Measurements from ENCODE around the gene GNG7. TPM values are rescaled to one million over a fixed set of nuclear protein-coding genes. Genes with fewer than 3 reads are reported as not detected.
A peak's percentile ranks its signal among the peaks of the same experiment; 100 is the strongest.
"Not testable (repeated sequence)": the region's sequence is repeated elsewhere in the genome, so short reads cannot be mapped to it uniquely, and the experiment has no call there.

The GNG7 gene
- total RNA-seq, 1 experiment from 2014 or later: 7.7 TPM

- no peak overlapping the region for H3K4ac ChIP-seq (ENCODE audit: low read depth, low read length)
- H4K8ac ChIP-seq (replicated peaks; ENCODE audit: insufficient read length, low read depth, low read length): no peak overlapping the region
- no peak overlapping the region for H3T11ph ChIP-seq (ENCODE audit: low read length)
- Mint-ChIP-seq H3K4me3 (no peak overlapping the region), H3K9me3 (peaks cover 0 to 2% of the 10 kb centered on the region in 2 experiments; a peak in 3 of 5 replicates), H3K27ac (no peak overlapping the region; a peak in 1 of 7 replicates), H3K36me3 (ENCODE audit: insufficient read depth in 1 of 3, low read depth in 3 of 3) (peaks cover 0 to 2% (median 0%) of the 10 kb centered on the region in 3 experiments; a peak in 2 of 7 replicates), H3K27me3 (ENCODE audit: low read depth) (no peaks in the 10 kb centered on the region; the same call in none of the 2 replicates), H3K4me1 (peaks cover 6% of the 10 kb centered on the region in 2 experiments)
- no peak overlapping the region for H2BK120ac ChIP-seq (ENCODE audit: low read depth, low read length, poor library complexity, severe bottlenecking)
- no peak overlapping the region for H2BK15ac ChIP-seq (ENCODE audit: low read depth, low read length)
- no peaks in the 10 kb centered on the region for H3K4me1 ChIP-seq (ENCODE audit: insufficient read depth, low read length)
- H3K9me3 ChIP-seq (ENCODE audit: control insufficient read depth, low read depth, low read length): no peaks in the 10 kb centered on the region
- H2AK5ac ChIP-seq (ENCODE audit: insufficient read length, low read length): no peak overlapping the region
- H2AFZ ChIP-seq (ENCODE audit: low read length): no peak overlapping the region
- H3K23ac ChIP-seq (ENCODE audit: insufficient read length, low read depth, low read length): no peak overlapping the region
- H3K79me2 ChIP-seq (ENCODE audit: insufficient read depth, low read length): no peaks in the 10 kb centered on the region
- no peak overlapping the region for H3K56ac ChIP-seq (ENCODE audit: insufficient read length, low read depth, low read length)
- H2BK12ac ChIP-seq (ENCODE audit: insufficient read length, low read depth, low read length): no peak overlapping the region
- H3K9ac ChIP-seq (ENCODE audit: extremely low read depth, insufficient read length, low read length): no peak overlapping the region
- peaks cover 7% of the 10 kb centered on the region for H3K23me2 ChIP-seq (ENCODE audit: insufficient read length, low read depth, low read length, poor library complexity, severe bottlenecking)
- H3K14ac ChIP-seq (ENCODE audit: insufficient read depth, low read length): no peak overlapping the region
- no peak overlapping the region for H2BK5ac ChIP-seq (ENCODE audit: insufficient read length, low read length)
- no peaks in the 10 kb centered on the region for H3K27me3 ChIP-seq (ENCODE audit: insufficient read depth, low read length)
- H2BK20ac ChIP-seq (ENCODE audit: low read depth, low read length, poor library complexity, severe bottlenecking): no peak overlapping the region
- whole genome bisulfite sequencing (ENCODE audit: extremely low coverage, insufficient read length, low lambda C conversion rate): no CpG with 5 or more reads among the region's 19 CpGs
- no peaks in the 10 kb centered on the region for H3K79me1 ChIP-seq (ENCODE audit: insufficient read depth, low read depth, low read length, poor library complexity, severe bottlenecking)
- no peak overlapping the region for H4K91ac ChIP-seq (ENCODE audit: insufficient read length, low read depth, low read length)
- TF ChIP-seq, protein P1, sequence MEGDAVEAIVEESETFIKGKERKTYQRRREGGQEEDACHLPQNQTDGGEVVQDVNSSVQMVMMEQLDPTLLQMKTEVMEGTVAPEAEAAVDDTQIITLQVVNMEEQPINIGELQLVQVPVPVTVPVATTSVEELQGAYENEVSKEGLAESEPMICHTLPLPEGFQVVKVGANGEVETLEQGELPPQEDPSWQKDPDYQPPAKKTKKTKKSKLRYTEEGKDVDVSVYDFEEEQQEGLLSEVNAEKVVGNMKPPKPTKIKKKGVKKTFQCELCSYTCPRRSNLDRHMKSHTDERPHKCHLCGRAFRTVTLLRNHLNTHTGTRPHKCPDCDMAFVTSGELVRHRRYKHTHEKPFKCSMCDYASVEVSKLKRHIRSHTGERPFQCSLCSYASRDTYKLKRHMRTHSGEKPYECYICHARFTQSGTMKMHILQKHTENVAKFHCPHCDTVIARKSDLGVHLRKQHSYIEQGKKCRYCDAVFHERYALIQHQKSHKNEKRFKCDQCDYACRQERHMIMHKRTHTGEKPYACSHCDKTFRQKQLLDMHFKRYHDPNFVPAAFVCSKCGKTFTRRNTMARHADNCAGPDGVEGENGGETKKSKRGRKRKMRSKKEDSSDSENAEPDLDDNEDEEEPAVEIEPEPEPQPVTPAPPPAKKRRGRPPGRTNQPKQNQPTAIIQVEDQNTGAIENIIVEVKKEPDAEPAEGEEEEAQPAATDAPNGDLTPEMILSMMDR (conservative IDR thresholded peaks at IDR 0.05): no peak
- H4K5ac ChIP-seq (ENCODE audit: insufficient read length, low read depth, low read length): no peak overlapping the region
- no peak overlapping the region for H3K4me2 ChIP-seq (ENCODE audit: insufficient read depth, insufficient read length, low read length)
- no peak overlapping the region for H3K27ac ChIP-seq (ENCODE audit: insufficient read length, low read depth, low read length)
- no peaks in the 10 kb centered on the region for H4K20me1 ChIP-seq (ENCODE audit: control insufficient read depth, insufficient read depth, insufficient read length)
- no peak for DNase-seq
- H3K18ac ChIP-seq (ENCODE audit: insufficient read length, low read depth, low read length): no peak overlapping the region
These were observed 128.6 kb downstream of the GNG7 start for GRCh38 chr19:2573916-2574315.

- not testable (repeated sequence) for H3K9me3 ChIP-seq (ENCODE audit: control insufficient read depth, low read depth, low read length); H3K27ac ChIP-seq (ENCODE audit: insufficient read length, low read depth, low read length); H2BK120ac ChIP-seq (ENCODE audit: low read depth, low read length, poor library complexity, severe bottlenecking); H2BK12ac ChIP-seq (ENCODE audit: insufficient read length, low read depth, low read length); H3K4me3 Mint-ChIP-seq; H3K4me2 ChIP-seq (ENCODE audit: insufficient read depth, insufficient read length, low read length); H3K14ac ChIP-seq (ENCODE audit: insufficient read depth, low read length); H3K4me1 ChIP-seq (ENCODE audit: insufficient read depth, low read length); DNase-seq; H3K18ac ChIP-seq (ENCODE audit: insufficient read length, low read depth, low read length); H4K20me1 ChIP-seq (ENCODE audit: control insufficient read depth, insufficient read depth, insufficient read length); H3K9me3 Mint-ChIP-seq; H2BK20ac ChIP-seq (ENCODE audit: low read depth, low read length, poor library complexity, severe bottlenecking); H3K56ac ChIP-seq (ENCODE audit: insufficient read length, low read depth, low read length); H4K91ac ChIP-seq (ENCODE audit: insufficient read length, low read depth, low read length); H3K79me1 ChIP-seq (ENCODE audit: insufficient read depth, low read depth, low read length, poor library complexity, severe bottlenecking); H3K27me3 ChIP-seq (ENCODE audit: insufficient read depth, low read length); H3K23me2 ChIP-seq (ENCODE audit: insufficient read length, low read depth, low read length, poor library complexity, severe bottlenecking); H3K36me3 Mint-ChIP-seq (ENCODE audit: insufficient read depth in 1 of 3, low read depth in 3 of 3); H3K4ac ChIP-seq (ENCODE audit: low read depth, low read length); H4K8ac ChIP-seq (replicated peaks; ENCODE audit: insufficient read length, low read depth, low read length); H3K9ac ChIP-seq (ENCODE audit: extremely low read depth, insufficient read length, low read length); H3K27me3 Mint-ChIP-seq (ENCODE audit: low read depth); H3K4me1 Mint-ChIP-seq; H2AK5ac ChIP-seq (ENCODE audit: insufficient read length, low read length); H3K79me2 ChIP-seq (ENCODE audit: insufficient read depth, low read length); H2BK15ac ChIP-seq (ENCODE audit: low read depth, low read length); H2BK5ac ChIP-seq (ENCODE audit: insufficient read length, low read length); H3K23ac ChIP-seq (ENCODE audit: insufficient read length, low read depth, low read length); H2AFZ ChIP-seq (ENCODE audit: low read length); H4K5ac ChIP-seq (ENCODE audit: insufficient read length, low read depth, low read length); H3T11ph ChIP-seq (ENCODE audit: low read length)
- WGBS (ENCODE audit: extremely low coverage, insufficient read length, low lambda C conversion rate): no CpG with 5 or more reads among the region's 12 CpGs
- H3K27ac Mint-ChIP-seq: peak overlapping the region in 1 of 3 experiments; percentile 89; a peak in 1 of 7 replicates
These were observed 130.3 kb downstream of the GNG7 start for GRCh38 chr19:2572152-2572551.
